Measurements from ENCODE around the gene INSYN2A. TPM values are rescaled to one million over a fixed set of nuclear protein-coding genes. Genes with fewer than 3 reads are reported as not detected.

Gene INSYN2A
- 0.65 TPM for polyA plus RNA-seq (ENCODE audit: insufficient read length)

DNA sequence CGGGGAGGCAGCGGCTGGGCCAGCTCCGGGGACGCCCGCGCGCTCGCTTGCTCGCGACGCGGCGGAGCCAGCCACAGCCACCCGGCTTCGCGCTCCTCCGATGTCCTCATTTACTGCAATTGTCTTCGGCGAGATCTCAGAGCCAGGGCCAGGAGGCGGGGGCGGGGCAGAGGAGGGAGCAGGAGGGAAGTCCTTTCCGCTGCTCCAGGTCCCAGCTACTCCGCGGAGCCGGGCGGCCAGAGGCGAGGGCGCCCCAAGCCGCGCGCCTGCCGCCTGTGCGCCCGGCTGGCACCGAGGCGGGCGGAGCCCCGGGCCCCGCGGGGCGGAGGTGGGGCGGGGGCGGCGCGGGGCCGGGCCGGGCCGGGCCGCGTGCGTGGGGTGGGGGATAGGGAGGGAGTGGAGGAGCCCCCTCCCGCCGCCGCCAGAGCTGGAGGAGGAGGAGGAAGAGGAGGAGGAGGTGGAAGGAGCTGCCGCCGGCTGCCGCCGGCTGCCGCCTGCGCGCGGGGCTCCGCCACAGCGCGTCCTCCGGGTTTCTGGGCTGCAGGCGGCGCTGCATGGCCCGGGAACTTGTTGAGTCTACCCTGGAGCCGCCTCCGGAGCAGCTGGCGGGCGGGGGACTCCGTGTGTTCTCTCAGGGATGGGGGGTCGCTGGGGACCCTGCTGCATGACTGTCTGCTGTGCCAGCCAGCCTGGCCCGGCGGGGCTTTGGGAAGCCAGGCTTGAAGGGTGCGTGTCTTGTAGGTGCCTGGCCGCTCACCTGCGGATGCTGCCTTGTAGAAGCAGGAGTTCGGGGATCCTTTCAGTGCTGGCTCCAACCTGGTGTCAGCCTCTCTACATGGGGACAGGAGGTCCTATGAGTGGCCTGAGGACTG, at the start of gene INSYN2A:
Gene INSYN2A, minus strand, starts transcription at position 310 of the 872 bp plus-strand sequence. CDS start 20,196 bp downstream, outside the sequence.
- peak; percentile 58 for DNase-seq

- no peak for DNase-seq
Measured at GRCh38 chr10:127245456-127245855, 49.1 kb upstream of the INSYN2A start.

- DNase-seq, result no peak
Measured at GRCh38 chr10:127243490-127244272, 47.3 kb upstream of the INSYN2A start.

DNA sequence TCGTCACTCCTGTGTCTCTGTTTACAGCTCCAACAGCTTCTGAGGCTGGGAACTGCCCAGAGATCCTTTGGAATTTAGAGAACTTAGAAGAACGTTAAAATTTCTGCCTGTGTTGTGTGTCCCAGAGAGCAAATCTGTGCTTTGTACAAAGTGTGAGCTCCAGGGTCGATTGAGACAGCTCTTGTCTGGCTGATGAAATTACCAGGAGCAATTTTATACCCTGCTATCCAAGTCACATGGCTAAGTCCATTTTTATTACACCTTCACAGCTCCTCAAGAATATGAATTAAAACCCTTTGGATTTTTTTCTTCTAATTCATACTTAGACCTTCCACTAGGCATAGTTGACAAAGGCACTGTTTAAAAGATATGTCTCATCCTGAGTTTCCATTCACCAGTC, 46.5 kb upstream of the INSYN2A start:
- DNase-seq, result no peak

- no peak for DNase-seq
Measured at GRCh38 chr10:127236266-127236665, 39.9 kb upstream of the INSYN2A start.

DNA sequence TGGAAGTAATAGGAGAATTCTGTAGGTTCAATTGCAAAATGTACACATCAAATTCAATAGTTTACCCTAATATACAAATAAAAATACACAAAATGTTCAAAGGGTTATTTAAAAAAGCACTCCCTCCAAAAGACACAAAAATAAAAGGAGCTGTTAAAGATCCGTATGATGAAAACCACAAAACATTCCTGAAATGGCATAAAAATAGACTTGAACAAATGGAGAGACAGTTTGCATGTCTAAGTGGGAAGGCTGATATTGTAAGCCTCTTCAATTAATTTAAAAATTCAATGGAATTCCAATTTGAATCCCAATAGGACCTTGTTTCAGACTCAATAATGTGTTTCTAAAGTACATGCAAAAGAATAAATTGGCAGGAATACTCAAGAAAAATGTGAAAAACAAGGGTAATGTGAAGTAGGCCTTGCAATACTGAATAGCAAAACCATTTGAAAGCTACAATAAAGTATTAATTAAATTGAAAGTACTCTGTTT, 38.0 kb upstream of the INSYN2A start:
- no peak for DNase-seq

DNA sequence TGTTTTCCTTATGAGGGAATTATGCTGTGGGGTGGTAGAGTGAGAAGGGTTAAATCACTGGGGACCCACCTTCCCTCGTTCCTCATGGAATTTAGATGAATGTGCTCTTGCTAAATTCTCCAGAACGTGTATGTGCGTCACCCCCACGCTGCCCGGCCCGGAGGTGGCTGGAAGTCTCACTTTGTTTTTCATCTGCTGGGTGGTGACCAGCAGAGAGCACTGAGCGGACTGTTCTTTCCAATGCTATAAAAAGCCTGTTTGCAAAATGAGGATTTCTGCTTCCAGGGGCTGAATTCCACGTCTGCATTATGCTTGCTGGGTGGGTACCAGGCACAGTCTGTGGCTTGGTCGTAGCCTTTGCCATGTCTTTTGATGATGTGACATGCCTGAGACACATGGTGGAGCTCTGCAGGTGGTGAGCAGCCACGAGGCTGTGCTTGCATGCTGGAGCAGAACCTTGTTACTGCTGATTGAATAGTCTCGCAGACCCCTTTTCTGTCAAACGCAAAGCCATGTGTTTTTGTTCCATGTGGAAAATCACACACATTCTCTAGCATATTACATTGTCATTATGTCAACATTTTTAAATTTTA, 31.9 kb upstream of the INSYN2A start:
- DNase-seq, result peak; percentile 28

GRCh38 chr10:127227663-127228062, 31.3 kb upstream of the INSYN2A start:
- DNase-seq, result no peak

DNA sequence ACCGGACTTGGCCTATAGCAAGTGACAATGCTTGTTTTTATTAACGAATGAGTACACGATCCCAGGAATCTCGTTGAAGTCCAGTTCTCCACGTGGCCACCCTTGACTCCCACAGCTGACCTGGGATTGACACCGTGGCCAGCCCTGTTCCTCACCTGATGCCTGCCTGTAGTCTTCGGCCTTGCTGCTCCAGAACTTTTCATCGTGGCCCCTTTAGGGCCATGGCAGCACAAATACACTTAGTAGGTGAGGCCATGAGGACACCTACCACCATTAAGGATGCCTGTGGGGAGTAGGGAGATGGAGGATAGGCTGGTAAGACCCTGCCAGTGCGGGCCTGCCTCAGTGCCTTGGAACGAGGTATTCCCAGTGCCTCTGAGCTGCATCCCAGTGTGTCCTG, 30.6 kb upstream of the INSYN2A start:
- no peak for DNase-seq

GRCh38 chr10:127221281-127221680, 24.9 kb upstream of the INSYN2A start:
- no peak for DNase-seq

DNA sequence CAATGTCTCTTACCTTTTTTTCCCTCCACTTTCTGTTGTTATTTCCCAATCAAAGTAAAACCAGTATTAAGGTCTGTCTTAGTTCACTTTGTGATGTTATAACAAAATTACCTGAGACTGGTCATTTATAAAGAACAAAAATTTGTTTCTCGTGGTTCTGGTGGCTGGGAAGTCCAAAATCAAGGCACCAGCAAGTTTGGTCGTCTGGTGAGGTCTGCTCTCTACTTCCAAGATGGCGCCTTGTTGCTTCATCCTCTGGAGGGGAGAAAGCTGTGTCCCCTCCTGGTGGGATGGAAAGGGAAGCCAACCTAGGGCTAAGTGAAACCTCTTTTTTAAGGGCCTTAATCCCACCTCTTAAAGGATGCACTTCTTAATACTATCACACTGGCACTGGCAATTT, 22.3 kb upstream of the INSYN2A start:
- DNase-seq, result no peak

- no peak for DNase-seq
Measured at GRCh38 chr10:127216786-127217185, 20.4 kb upstream of the INSYN2A start.

DNA sequence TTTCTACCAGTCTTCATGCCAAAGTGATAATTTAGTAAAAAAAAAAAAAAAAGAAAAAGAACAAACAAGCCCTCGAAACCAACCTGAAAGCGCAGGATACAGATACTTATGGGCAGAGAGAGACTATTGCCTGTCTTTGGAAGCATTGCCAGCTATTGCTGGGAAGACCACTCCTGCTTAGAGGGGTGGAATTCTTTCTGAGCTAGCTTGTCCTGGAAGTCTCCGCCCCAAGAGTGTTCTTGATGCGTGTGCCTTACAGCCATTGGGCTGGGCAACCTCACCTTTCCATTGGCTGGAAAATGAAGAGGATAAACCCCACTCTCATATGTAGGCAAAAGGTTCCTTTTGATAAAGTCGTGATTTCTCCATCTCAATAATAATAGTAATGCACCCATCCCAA, 19.9 kb upstream of the INSYN2A start:
- DNase-seq, result no peak

GRCh38 chr10:127215866-127216265, 19.5 kb upstream of the INSYN2A start:
- no peak for DNase-seq

GRCh38 chr10:127210936-127211466, 14.6 kb upstream of the INSYN2A start:
- no peak for DNase-seq

DNA sequence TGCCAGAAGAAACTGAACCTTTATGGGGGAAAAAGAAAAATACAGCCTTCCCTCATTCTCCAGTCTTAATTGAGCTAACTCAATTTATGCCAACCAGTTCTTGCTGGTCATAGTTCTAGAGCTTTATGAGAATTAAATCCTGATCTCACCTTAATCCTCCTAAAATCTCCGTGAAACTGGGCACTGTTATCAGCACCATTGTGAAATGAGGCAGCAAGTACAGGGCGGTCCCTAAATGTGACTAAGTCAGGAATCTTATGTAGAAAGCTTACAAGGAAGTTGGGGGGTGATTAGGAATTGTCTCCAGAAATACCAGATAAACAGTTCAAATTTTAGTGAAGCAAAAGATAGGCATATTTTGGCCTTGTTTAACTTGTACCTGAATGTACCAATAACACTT, 10.7 kb upstream of the INSYN2A start:
- no peak for DNase-seq

DNA sequence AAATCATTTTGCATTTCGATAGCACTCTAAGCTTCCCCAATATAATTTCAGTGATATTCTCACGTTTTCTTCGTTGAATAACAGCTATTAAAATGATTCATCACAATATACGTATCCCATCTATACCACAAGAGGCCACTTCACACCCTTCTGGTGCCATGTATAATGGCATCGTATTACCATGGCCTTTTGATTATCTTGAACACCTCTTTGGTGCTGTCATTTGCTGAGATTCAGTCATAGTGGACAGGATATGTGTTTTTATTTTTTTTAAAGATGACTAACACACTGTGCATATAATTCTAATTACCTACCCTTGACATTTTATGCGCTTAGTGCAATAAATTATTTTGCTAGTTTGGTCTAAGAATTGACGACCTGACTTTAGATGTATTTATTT, 6.7 kb upstream of the INSYN2A start:
- DNase-seq, result no peak

DNA sequence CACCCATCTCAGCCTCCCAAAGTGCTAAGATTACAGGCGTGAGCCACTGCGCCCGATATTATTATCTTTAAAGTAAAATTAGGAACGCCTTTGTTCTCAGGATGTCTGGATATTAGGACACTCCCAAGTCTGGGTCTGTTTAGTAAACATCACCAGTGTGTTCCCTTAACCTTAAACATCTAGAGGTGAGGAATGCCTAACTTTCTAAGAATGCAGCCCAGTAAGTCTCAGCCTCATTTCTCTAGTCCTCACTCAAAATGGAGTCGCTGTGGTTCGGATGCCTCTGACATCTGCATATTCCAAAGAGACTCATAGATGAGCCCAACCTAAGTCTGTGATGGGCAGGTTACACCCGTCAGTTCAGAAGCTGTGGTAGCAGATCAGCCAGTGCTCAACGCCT, 4.3 kb upstream of the INSYN2A start:
- no peak for DNase-seq

DNA sequence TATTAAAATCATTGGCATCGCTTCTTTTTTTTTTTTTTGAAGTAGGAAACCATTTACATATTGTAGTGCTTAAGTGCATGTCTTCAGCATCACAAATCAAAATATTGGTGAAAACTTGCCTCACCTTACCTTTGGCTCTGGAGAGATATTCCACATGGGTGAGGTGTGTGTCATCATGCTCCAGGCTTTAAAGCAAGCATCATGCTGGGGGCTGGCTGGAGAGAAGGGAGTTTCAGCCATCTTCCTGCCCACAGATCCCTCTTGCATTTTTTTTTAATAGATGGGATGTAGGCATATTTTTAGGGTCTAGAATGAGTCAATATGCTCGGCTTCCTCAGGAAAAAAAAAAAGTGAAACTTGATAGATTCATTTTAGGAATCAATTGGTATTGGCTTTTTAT, 2.3 kb upstream of the INSYN2A start:
- no peak for DNase-seq

DNA sequence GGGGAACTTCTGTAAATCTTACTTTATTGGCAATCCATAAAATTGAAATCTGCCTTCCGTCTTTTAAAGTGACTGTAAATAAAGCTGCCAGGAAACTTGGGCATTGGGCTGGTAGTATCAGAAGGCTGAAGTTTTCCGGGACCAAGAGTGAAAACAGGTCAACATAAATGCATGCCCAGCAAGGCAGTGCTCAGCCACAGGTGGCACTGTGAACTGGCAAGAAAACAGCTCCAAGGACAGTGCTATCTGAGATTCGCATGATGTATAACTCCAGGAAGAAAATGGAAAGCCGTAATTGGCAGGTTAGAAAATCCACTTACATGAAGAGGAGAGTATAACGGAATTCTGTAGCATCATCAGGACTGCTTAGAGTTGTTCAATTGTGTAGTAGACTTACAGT, 1.9 kb upstream of the INSYN2A start:
- DNase-seq, result no peak

- DNase-seq, result no peak
Measured at GRCh38 chr10:127197154-127197432, 702 bp upstream of the INSYN2A start.

DNA sequence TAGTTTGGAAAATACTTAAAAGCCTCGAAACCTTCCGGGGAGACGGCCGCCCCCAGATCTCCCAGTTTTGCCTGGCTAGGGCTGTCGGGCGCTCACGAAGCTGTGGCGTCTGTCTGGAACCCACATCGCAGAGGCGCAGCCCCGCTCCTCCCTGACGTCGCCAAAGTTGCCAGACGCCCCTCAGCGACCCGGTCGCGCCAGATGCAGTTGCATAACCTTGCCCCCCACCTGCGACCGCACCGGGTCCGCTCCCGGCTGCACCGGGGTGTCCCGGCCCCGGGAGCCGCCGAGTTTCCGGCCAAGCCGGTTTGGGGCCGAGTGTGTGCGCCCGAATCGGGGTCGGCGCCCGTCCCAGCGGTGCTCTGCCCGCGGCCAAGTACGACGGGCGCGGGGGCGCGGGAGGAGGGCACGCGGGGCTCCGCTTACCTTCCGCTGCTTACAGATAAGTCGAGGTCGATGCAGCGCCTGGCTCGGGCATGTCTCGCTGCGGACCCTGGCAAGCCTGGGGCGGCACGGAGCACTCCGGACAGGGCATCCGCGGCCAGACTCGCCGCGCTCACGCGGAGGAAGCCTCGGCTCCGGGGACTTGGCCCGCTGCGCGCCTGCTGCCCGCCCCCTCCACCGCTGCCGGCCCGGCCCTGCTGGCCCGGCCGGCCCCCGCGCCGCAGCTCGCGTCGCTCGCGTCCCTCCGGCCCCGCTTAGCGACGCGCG, 665 bp downstream of the INSYN2A start:
- DNase-seq, result no peak

Measured in hindlimb muscle (tissue), 1 donor.